Left kidney (tissue), 2 donors: Measurements from ENCODE around the gene MRC2. TPM values are rescaled to one million over a fixed set of nuclear protein-coding genes. Genes with fewer than 3 reads are reported as not detected.

Source experiments
- DNase-seq: peaks from one replicate; pipeline ENCODE4 v3.0.0-alpha.2; 2013
- polyA plus RNA-seq: library from polyadenylated mRNA; unstranded; fragments of 120-200 nt; gene quantifications from one replicate; pipeline ENCODE4 v1.2.1, GENCODE V29; 2013; ENCODE audit not compliant: insufficient read length

MRC2 gene
- polyA plus RNA-seq, 1 donor = 54.6 TPM

DNA sequence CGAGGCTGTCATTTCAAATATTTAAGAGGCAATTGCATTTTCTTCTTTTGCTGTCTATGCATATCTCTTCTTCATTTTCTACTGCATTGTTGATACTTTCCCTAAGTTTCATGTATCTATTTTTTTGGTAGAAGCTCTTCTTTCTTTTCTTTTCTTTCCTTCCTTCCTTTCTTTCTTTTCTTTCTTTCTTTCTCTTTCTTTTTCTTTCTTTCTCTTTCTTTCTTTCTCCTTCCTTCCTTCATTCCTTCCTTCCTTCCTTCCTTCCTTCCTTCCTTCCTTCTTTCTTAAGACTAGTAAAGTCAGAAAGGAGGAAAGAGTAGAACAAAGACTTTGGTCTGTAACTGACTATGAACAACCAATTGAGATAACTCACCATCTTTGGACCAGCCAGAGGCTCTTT lies 33.9 kb downstream of the MRC2 start:
- DNase-seq = no peak

- no peak for DNase-seq
Measured at GRCh38 chr17:62662855-62663254, 35.4 kb downstream of the MRC2 start.

- no peak for DNase-seq
Measured at GRCh38 chr17:62663304-62663703, 35.8 kb downstream of the MRC2 start.

DNA sequence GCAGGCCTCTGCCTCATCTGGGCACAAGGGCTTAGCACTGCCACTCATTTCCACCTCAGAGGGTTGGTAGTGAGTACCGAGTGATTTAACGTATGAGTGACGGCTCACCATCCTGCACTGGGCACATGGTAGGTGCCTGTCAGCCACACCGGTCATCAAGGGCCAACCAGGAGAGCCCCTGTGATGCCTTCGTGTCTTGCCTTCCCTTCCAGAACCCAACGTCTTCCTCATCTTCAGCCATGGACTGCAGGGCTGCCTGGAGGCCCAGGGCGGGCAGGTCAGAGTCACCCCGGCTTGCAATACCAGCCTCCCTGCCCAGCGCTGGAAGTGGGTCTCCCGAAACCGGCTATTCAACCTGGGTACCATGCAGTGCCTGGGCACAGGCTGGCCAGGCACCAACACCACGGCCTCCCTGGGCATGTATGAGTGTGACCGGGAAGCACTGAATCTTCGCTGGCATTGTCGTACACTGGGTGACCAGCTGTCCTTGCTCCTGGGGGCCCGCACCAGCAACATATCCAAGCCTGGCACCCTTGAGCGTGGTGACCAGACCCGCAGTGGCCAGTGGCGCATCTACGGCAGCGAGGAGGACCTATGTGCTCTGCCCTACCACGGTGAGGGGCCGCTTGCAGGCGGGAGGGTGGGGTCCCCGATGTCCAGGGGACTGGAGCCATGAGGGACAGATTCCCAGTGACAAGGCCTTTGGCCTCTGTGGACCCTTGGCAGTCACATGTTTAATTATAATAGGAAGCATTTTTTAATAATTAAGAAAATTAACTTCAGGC lies 37.1 kb downstream of the MRC2 start:
- DNase-seq = no peak

- no peak for DNase-seq
Measured at GRCh38 chr17:62665599-62665998, 38.1 kb downstream of the MRC2 start.

DNA sequence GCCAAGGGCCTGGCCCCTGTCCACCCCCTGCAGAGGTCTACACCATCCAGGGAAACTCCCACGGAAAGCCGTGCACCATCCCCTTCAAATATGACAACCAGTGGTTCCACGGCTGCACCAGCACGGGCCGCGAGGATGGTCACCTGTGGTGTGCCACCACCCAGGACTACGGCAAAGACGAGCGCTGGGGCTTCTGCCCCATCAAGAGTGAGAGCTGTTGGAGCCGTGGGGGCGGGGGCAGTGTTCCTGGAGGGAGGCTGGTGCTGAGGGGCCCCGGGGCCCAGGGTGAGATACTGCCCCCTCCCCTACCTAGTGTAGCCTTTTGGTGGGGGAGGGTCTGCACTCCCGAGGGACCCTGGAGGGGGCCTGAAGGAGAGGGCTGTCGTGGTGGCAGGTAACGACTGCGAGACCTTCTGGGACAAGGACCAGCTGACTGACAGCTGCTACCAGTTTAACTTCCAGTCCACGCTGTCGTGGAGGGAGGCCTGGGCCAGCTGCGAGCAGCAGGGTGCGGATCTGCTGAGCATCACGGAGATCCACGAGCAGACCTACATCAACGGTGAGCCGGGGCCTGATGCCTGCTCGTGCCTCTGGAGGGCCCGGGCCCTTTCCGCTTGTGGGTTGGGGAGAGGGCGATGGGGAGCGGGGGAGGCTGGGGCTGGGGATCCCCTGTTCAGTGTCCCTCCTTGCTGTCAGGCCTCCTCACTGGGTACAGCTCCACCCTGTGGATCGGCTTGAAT lies 38.8 kb downstream of the MRC2 start:
- DNase-seq = no peak

- DNase-seq = no peak
Measured at GRCh38 chr17:62666801-62667591, 39.5 kb downstream of the MRC2 start.

DNA sequence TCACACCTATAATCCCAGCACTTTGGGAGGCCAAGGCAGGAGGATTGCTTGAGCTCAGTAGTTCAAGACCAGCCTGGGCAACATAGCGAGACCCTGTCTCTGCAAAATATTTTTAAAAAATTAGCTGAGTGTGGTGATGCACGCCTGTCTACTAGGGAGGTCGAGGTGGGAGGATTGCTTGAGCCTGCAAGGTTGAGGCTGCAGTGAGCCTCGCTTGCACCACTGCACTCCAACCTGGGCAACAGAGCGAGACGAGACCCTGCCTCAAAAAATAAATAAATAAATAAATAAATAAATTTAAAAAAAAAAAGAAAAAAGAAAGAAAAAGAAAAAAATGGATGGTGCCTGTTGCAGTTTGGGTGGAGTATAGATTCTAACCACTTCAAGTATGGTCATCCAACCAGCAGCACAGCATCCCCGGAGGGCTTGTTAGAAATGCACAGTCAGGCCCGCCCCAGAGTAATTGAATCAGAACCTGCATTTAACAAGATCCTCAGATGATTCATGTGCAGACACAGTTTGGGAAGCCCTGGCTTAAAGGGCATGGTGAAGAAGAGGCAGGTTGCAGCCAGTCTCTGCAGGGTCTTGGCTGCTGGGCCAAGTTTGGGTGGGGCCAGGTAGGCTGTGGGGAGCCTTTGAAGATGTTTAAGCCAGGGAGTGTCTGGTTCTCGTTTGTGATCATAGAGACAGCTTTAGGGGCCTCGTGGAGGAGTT lies 40.8 kb downstream of the MRC2 start:
- no peak for DNase-seq

DNA sequence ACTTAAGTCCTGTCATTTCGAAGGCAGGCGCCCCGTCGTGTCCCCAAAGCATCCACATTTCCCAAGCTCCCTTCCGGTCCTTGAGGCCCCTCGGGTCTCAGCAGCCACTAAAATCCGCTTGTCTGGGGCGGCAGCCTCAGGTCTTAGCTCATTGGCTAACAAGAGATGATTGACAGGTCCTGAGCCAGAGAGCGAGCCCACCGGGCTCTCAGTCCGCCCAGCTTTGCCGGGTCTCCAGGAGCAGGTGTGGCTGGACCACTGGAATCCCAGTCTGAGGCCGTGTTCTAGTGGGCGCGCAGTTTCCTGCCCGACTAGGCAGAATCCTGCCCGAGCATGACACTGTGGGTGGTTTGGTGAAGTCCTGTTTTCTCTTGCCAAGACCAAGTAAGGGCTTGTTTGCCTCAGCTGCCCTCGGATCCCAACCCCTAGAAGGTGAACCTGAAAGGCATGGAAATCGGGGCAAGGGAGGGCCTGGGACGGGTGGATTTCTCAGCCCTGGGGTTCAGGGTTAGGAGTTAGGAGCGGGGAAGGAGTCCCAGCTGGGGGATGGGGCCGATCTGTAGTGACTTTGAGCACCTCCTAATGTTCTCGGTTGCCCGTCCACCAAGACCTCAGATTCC lies 42.8 kb downstream of the MRC2 start:
- DNase-seq = no peak

DNA sequence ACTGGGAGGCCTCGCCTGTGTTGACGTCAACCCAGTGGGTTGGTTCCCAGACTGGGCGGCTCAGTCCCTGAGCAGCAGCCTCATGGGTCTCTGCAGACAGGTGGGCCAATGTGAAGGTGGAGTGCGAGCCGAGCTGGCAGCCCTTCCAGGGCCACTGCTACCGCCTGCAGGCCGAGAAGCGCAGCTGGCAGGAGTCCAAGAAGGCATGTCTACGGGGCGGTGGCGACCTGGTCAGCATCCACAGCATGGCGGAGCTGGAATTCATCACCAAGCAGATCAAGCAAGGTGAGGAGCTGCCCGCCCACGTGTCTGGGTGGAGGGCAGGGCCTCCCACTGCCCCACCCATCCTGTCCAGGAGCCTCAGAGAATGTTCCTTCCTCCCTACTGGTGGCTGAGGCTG lies 44.1 kb downstream of the MRC2 start:
- no peak for DNase-seq

- DNase-seq = no peak
Measured at GRCh38 chr17:62672957-62673356, 45.5 kb downstream of the MRC2 start.

GRCh38 chr17:62673614-62674362 lies 46.3 kb downstream of the MRC2 start:
- DNase-seq = no peak

- DNase-seq = no peak
Measured at GRCh38 chr17:62674363-62674739, 46.9 kb downstream of the MRC2 start.

- DNase-seq = no peak
Measured at GRCh38 chr17:62674841-62675240, 47.4 kb downstream of the MRC2 start.

DNA sequence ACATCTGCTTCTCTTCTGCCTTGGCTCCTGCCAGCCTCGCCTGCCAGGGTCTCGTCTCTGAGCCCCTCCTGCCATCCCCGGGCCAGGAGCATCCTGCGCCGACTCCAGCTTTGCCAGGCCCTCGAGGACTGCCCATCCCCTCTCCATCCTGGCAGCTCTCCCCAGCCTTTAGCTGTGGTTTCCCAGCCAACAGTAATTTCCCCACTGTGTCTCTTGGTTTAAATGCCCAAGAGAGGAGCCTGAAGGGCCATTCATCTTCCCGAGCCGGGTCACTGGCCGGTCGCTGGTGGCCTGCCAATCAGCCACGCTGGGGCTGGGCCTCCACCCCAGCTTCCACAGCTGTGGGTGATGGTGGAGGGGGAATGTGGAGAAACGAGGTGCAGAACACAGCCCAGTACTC lies 47.8 kb downstream of the MRC2 start:
- no peak for DNase-seq

- no peak for DNase-seq
Measured at GRCh38 chr17:62675701-62676100, 48.2 kb downstream of the MRC2 start.

DNA sequence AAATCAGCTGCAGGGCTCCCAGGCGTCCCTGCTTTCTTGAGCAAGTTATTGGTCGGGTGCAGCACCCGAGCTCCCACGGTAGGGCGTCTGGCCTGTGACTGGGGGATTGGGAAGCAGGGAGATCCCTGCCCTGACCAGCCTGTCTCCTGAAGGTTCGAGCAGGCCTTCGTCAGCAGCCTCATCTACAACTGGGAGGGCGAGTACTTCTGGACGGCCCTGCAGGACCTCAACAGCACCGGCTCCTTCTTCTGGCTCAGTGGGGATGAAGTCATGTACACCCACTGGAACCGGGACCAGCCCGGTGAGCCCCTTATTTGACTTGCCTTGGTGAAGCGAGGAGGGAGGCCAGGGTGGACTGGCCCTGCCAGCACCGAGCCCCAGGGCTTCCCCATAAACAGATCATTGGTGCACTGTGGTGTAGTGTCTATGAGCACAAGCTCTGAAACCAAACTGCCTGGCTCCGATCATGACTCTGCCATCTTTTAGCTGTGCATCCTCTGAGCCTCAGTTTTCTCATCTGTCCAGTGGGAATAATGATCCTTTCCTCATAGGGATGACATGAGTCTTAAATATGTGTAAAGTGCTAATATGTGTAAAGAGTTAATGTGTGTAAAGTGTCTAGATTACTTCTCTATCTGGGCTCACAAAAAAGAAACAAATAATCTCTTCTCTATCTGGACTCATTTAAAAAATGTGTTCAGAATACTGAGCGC lies 48.9 kb downstream of the MRC2 start:
- DNase-seq = no peak

DNA sequence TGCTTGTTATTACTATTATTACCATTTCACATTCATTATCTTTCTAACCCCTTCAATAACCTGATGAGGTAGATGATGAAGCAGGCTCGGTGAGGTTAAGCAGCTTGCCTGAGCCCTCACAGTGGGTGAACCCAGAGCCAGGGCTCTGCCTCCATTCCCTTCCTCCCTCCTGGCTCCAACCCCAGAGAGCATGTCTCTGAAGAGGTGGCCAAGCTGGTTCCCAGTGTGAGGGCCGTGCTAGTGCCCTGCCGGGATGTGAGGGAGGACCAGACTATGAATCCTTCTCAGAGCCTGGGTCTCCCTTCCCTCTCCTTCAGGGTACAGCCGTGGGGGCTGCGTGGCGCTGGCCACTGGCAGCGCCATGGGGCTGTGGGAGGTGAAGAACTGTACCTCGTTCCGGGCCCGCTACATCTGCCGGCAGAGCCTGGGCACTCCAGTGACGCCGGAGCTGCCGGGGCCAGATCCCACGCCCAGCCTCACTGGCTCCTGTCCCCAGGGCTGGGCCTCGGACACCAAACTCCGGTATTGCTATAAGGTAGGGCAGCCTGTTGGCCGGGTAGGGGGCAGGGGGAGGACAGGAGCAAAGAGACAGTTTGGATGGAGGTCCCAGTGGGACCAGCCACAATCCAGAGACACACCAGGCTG lies 49.6 kb downstream of the MRC2 start:
- no peak for DNase-seq

- DNase-seq = no peak
Measured at GRCh38 chr17:62678214-62678919, 50.9 kb downstream of the MRC2 start.
